Medulla oblongata (tissue), 1 donor: ENCODE data around the gene NEB.
"Not testable (repeated sequence)": the region's sequence is repeated elsewhere in the genome, so short reads cannot be mapped to it uniquely, and the experiment has no call there.

Source experiments
- DNase-seq: peaks from one replicate; pipeline ENCODE4 v3.0.0-alpha.2; 2015; ENCODE audit errors: extremely low spot score

NEB gene

GRCh38 chr2:151651274-151651673 is 83.0 kb downstream of the NEB start:
- DNase-seq: no peak

DNA sequence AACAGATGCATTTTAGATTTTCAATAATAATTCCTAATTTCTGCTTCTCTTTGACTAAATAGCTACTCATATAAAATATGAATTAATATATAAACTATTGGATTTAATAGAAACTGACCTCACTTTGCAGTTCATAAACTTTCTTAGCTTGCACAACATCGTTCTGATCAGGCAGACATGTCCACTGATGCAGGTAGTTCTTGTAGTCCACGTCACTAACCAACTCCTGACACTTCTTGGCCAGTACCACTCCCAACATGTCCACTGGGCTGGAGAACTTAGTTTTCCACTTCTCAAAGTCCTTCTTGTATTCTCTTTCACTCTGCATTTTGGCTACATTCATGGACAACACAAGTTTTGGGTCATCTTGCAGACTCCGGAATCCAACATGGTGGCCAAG is 83.8 kb downstream of the NEB start:
- no peak for DNase-seq

DNA sequence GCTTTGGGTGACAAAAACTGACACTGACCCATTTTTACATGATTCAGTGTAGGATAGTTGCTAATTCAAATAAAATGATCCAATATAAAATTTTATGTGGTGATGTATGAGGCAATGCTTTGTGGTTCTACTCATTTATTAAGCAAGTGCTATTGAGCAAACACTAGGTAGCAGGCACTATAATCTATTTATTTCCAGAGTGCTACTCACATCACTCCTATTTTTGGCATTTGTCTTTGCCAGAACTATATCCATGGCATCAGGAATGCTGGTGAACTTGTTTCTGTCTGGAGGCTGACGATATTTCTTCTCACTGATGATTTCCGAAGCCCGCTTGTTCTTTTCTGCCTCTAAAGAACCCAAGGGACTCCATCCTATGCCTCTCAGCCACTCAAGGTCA is 84.3 kb downstream of the NEB start:
- DNase-seq: no peak

DNA sequence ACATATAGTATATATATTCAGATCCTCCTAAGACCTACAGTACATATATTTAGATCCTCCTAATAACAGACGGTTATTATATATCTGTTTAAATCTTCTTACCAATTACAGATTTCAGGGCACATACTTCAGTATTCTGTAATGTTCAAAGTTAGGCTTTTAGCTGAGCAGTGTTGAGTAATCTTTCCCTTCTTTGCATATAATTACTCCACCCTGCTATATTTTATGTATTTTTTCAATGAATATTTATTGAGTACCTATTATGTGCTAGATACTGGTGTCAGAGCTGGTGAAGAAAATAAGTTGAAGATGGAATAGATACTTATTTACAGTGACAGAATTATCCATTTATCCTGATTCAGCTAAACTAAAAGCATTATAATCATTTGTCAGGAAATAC is 84.9 kb downstream of the NEB start:
- DNase-seq: no peak

GRCh38 chr2:151646512-151646911 is 87.8 kb downstream of the NEB start:
- DNase-seq: not testable (repeated sequence)

- no peak for DNase-seq
Measured at GRCh38 chr2:151644580-151644979, 89.7 kb downstream of the NEB start.

DNA sequence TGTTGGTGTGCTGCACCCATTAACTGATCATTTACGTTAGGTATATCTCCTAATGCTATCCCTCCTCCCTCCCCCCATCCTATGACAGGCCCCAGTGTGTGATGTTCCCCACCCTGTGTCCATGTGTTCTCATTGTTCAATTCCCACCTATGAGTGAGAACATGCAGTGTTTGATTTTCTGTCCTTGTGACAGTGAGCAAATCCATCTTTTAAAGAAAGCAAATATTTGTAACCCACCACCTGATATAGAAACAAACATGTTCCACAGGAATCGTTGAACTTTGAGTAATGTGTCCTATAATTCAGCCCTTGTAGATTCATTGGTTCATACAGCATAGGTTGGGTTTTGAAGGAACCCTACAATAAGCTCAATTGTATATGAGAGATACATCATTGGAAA is 92.4 kb downstream of the NEB start:
- not testable (repeated sequence) for DNase-seq

DNA sequence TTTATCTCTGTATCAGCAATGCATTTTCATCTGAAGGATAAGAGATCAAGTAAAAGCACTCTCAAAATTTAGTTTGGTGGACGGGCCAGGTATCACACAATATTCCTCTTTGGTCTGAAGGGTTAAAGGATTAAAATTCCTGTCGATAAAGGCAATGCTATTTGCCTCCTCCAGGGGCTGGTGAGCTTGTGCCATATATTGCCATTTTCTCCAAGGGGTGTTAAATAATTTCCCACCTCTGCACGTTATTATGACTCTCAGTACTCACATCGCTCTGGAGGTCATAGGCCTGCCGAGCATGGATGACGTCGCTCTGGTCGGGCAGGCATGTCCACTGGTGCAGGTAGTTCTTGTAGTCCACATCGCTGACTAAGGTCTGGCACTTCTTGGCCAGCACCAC is 94.2 kb downstream of the NEB start:
- DNase-seq: no peak

GRCh38 chr2:151638990-151639389 is 95.3 kb downstream of the NEB start:
- DNase-seq: no peak

GRCh38 chr2:151638191-151638933 is 95.9 kb downstream of the NEB start:
- DNase-seq: peak; percentile 25

DNA sequence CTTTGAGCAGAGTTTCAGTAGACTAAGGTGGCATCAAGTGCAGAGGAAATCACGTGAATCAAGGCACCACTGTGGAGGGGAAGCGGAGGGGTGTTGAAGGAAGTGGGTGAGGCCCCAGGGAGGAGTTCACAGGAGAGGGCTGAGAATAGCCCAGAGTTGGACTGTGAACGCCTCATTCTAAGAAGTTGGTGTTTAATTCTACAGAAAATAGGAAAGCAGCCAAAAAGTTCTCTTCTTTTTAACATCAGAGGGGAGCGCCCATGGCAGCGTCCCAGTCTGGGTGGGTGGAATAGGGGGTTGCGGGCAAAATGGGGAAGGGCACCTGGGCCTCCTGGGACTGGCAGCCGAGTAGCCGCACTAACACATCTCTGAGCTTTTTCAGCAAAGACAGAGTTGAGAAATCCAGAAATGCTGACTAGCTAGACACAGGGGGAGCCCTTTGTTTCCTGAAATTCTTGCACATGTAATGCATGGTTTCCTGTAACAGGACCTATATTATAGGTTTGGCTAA is 97.0 kb downstream of the NEB start:
- DNase-seq: peak; percentile 11

GRCh38 chr2:151634736-151635467 is 99.4 kb downstream of the NEB start:
- no peak for DNase-seq

DNA sequence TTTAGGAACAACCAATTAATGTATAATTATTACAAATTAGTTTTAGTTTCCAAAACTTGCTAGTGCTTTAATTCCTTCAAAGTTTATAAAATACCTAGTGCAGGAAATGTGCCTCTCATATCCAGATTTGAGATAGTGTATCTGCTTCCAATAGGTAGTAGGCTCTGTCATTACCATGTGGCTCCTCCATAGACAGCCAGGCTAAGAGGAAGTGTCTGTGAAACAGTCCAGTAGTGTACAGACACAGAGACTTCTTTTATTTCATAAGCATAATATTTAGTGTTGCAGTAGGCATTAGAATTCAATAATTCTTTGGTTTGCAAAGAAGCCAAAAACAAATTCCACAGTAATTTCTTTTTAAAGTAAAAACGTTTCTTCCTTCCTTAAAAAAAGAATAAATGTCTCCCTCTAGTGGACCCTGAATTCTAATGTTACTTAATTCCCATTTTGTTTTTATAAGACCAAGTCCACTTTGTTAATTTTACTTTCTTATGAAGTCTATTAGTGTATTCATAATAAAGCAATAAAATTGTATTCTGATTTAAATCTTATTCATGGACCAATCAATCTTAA is 101.2 kb downstream of the NEB start:
- DNase-seq: no peak

- no peak for DNase-seq
Measured at GRCh38 chr2:151630372-151630771, 103.9 kb downstream of the NEB start.

GRCh38 chr2:151627353-151627752 is 106.9 kb downstream of the NEB start:
- no peak for DNase-seq

DNA sequence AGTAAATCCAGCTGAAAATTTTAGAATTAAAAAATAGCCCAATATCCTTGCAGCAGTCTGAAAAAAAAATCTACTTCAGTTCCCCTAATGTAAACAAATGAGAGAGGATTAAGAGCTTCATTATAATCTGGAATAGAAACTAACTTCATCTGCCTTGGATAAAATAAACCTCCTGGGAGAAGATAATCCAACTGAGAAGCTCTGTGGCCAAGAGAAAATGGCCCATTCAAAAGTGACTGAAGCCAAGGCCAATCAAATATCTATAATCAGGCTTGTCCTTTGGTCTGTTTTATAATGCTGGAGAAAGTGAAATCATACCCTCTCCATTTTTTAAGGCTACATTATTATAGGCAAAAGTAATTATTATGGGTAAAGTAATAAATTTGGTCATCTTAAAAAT is 110.0 kb downstream of the NEB start:
- DNase-seq: no peak

DNA sequence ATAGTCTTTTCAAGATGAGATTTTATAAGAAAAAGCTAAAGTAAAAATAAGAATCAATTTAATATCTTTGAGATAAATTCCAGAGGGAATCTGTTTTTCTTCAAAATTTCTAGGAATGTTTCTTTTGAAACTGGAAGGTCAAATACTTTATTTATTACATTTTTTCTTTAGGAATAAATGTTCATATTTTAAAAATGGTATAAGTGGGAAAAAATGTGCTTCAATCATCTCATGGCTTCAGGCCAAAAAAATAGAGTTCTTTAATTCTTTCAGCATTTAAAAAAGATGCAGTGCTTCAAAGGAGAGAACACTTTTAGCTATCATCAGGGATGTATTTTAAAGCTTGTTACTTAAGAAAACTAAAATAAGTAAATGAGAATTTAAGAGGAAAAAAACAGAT is 110.6 kb downstream of the NEB start:
- no peak for DNase-seq

DNA sequence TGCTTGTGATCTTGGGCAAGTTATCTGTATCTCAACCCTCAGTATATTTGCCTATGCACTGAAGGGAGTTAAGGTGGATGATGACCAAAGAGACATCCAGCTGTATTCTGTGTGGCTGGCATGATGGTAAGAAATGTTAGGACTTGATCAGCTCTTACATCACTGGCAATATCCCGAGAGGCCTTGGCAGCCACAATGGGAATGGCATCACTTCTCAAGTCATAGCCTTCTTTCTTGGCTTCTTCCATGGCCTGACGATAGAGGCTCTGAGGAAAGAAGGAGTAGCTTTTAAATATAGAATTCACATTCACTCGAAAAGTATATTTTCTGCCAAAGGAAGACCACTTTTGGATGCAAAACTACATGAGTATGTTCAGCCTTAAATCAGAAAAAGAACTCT is 113.5 kb downstream of the NEB start:
- DNase-seq: no peak

DNA sequence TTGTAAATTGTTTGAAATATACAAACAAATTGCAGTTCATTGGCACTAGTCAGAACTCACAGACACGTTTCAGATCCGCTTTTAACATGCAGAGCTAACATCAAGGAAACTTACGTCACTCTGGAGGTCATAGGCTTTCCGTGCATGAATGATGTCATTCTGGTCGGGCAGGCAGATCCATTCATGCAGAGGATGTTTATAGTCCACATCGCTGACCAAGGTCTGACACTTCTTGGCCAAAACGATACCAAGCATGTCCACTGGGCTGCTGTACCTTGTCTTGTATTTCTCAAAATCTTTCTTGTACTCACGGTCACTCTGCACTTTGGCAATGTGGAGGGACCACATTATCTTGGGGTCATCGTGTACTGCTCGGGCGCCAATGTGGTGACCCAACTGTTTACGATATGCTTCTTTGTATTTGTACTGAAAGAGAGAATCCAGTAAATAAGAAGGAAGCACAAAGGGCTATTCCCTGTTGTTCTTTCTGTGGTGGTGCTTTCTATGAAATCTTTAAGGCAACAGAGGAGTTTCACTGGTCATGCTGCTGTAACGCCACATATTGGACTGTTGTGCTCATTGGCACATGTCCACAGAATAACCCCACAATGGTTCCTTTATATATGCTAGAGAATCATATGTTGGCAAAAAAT is 114.8 kb downstream of the NEB start:
- DNase-seq: no peak

DNA sequence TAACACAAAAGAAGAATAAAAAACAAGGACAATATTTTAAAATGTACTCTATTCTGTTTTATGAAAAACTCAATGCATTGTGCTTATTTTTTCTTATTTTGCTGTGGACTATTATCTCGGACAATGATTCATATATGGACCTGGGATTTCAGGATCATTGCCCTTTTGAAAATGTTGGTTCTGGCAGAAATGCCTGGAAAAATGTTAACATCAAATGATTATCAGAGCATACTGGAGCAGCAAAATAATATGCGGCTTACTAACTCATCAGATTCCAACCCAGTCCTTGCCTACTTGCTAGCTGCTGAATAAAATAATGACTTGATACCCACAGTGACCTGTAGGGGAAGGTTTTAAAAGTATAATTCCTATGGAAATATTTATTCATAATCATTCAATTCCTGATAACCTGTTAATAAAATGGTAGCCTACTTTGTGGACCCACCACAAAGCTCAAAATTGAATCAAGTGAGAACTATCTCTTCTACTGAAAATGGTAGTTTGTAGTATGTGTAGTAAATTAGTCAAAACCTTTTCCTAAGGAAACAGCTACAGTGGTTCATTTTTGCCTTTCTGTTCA is 117.4 kb downstream of the NEB start:
- no peak for DNase-seq

GRCh38 chr2:151614606-151615306 is 119.5 kb downstream of the NEB start:
- DNase-seq: no peak
